K562 (cell line): Measurements from ENCODE around the gene SRI. TPM values are rescaled to one million over a fixed set of nuclear protein-coding genes. Genes with fewer than 3 reads are reported as not detected.

Source experiments
- ATAC-seq: fragments of 200-7000 bp; cut with Tn5 transposase; 3 replicates; pipeline ENCODE4 v1.9.1; 2020; ENCODE audit warnings: moderate library complexity
- BruUV-seq: library from RNA; stranded (reverse); fragments of 400-500 nt; replicated peaks from 2 replicates; lab custom pipeline; 2021; lab: Mats Ljungman, UMichigan
- CTCF ChIA-PET: fragments of 300-600 bp; formaldehyde crosslinking; extraction: SDS; loops from one replicate; lab custom pipeline; 2021; ENCODE audit warnings: low intra/inter-chr PET ratio; lab: Yijun Ruan, JAX
- POLR2A ChIA-PET: fragments of 300-600, 350-650 bp; sonication (Branson Sonifier 250); formaldehyde crosslinking; extraction: SDS; loops from one replicate; lab custom pipeline; 2021; ENCODE audit warnings: antibody characterized with exemption, inconsistent platforms; lab: Yijun Ruan, JAX
- DNase-seq, 4 experiments: peaks; one replicate each; pipeline versions ENCODE4 v3.0.0 to v3.0.0-alpha.2; 2011 to 2018; ENCODE audit warnings: low spot score in 3 of 4, mixed read lengths in 3 of 4; ENCODE audit errors: extremely low read depth in 1 of 4
- FAIRE-seq: peaks from 2 replicates; lab custom pipeline; 2011; peaks lifted over from hg19 to GRCh38; lab: Jason Lieb, UNC
- H2AFZ ChIP-seq: 2 replicates; pipeline ENCODE4 v1.6.0; 2011; ENCODE audit warnings: low read depth, low read length, control low read depth, inconsistent platforms
- H3K27ac ChIP-seq: fragments of 200-600 bp; 3 replicates; pipeline ENCODE4 v1.8.0; 2011; ENCODE audit warnings: low read depth, mild to moderate bottlenecking, control low read depth, inconsistent platforms, low read length, moderate library complexity, mixed read lengths; ENCODE audit errors: extremely low read depth
- H3K27me3 ChIP-seq, 2 experiments: fragments of 300-600 bp in 1 of 2; 2 replicates in 1 of 2; 3 replicates in 1 of 2; pipeline versions ENCODE4 v1.6.0 to v1.8.0; 2011; ENCODE audit warnings: inconsistent platforms in 2 of 2, low read length in 2 of 2, mild to moderate bottlenecking in 1 of 2, mixed read lengths in 1 of 2, moderate library complexity in 1 of 2; ENCODE audit not compliant: control insufficient read depth in 2 of 2, insufficient read depth in 2 of 2
- H3K36me3 ChIP-seq: fragments of 300-600 bp; 3 replicates; pipeline ENCODE4 v1.8.0; 2011; ENCODE audit warnings: mild to moderate bottlenecking, low read length, inconsistent platforms; ENCODE audit not compliant: control insufficient read depth, insufficient read depth
- H3K4me1 ChIP-seq, 2 experiments: fragments of 200-600 bp in 1 of 2; replicated peaks in 1 of 2; 2 replicates in 1 of 2; 3 replicates in 1 of 2; pipeline versions ENCODE4 v1.5.1 to v1.8.0; 2011; ENCODE audit warnings: inconsistent platforms in 2 of 2, low read length in 2 of 2, mild to moderate bottlenecking in 1 of 2, mixed read lengths in 1 of 2, moderate library complexity in 1 of 2; ENCODE audit not compliant: control insufficient read depth in 2 of 2, insufficient read depth in 2 of 2
- H3K4me2 ChIP-seq: 2 replicates; pipeline ENCODE4 v1.6.1; 2011; ENCODE audit warnings: low read length, control low read depth, inconsistent platforms, mixed read lengths; ENCODE audit not compliant: insufficient read depth
- H3K4me3 ChIP-seq: fragments of 200-600 bp; sonication (generic), shearing (Covaris generic); 2 replicates; pipeline ENCODE4 v1.5.1; 2016; ENCODE audit warnings: control low read depth, inconsistent platforms
- H3K79me2 ChIP-seq: fragments of 200-600 bp; 3 replicates; pipeline ENCODE4 v1.8.0; 2011; ENCODE audit warnings: low read length, inconsistent platforms; ENCODE audit not compliant: control insufficient read depth, insufficient read depth
- H3K9ac ChIP-seq, 2 experiments: 2 replicates each; pipeline versions ENCODE4 v1.6.0 to v1.6.1; 2011; ENCODE audit warnings: low read depth in 2 of 2, low read length in 2 of 2, control low read depth in 1 of 2, inconsistent platforms in 1 of 2, mild to moderate bottlenecking in 1 of 2, mixed read lengths in 1 of 2; ENCODE audit not compliant: insufficient read depth in 1 of 2
- H3K9me1 ChIP-seq: one replicate; pipeline ENCODE4 v1.6.0; 2011; ENCODE audit warnings: inconsistent platforms, mild to moderate bottlenecking, low read length, moderate library complexity; ENCODE audit not compliant: control insufficient read depth, insufficient read depth
- H3K9me3 ChIP-seq: replicated peaks from 2 replicates; pipeline ENCODE4 v1.5.1; 2011; ENCODE audit warnings: low read depth, low read length, inconsistent platforms; ENCODE audit not compliant: control insufficient read depth, insufficient read depth
- H4K20me1 ChIP-seq: replicated peaks from 2 replicates; pipeline ENCODE4 v1.6.1; 2011; ENCODE audit warnings: low read length, inconsistent platforms, mixed read lengths; ENCODE audit not compliant: control insufficient read depth, insufficient read depth
- AFF1 ChIP-seq, 2 experiments: fragments of 450-650 bp; IDR thresholded peaks; 2 replicates each; pipeline ENCODE4 v1.6.1; 2018; ENCODE audit warnings: mild to moderate bottlenecking in 2 of 2, low read depth in 1 of 2; ENCODE audit not compliant: partially characterized antibody in 2 of 2
- BRF2 ChIP-seq: IDR thresholded peaks from 3 replicates; pipeline ENCODE4 v1.6.1; 2011; ENCODE audit warnings: borderline replicate concordance, mild to moderate bottlenecking; ENCODE audit not compliant: insufficient read length, insufficient read depth
- CEBPG ChIP-seq, 3 experiments: fragments of 200-800 bp in 1 of 3; sonication (Bioruptor generic) in 1 of 3; sonication (generic) in 1 of 3; formaldehyde crosslinking in 1 of 3; IDR thresholded peaks in 2 of 3; conservative IDR thresholded peaks in 1 of 3; 2 replicates each; pipeline versions ENCODE4 v1.6.1 to v1.8.0; 2016 to 2022; ENCODE audit warnings: missing compliant biosample characterization in 2 of 3, missing genetic modification characterization in 2 of 3, mild to moderate bottlenecking in 1 of 3, missing genetic modification reagents in 1 of 3
- CREM ChIP-seq: IDR thresholded peaks from 2 replicates; pipeline ENCODE4 v1.6.1; 2014; ENCODE audit warnings: antibody characterized with exemption, low read depth
- FOXJ2 ChIP-seq: fragments of 200-800 bp; sonication (Bioruptor generic); IDR thresholded peaks from 2 replicates; pipeline ENCODE4 v1.6.1; 2016; ENCODE audit warnings: missing genetic modification characterization, missing compliant biosample characterization
- HNRNPK ChIP-seq: fragments of 200-400 bp; formaldehyde crosslinking; IDR thresholded peaks from one replicate; pipeline ENCODE4 v1.6.1; 2018; ENCODE audit warnings: mild to moderate bottlenecking, low read depth, low read length; ENCODE audit not compliant: poor library complexity, severe bottlenecking
- SFPQ ChIP-seq: fragments of 200-400 bp; formaldehyde crosslinking; IDR thresholded peaks from 2 replicates; pipeline ENCODE4 v1.6.1; 2017; ENCODE audit warnings: mild to moderate bottlenecking, low read depth, low read length, moderate library complexity
- TAF15 ChIP-seq: fragments of 200-400 bp; formaldehyde crosslinking; IDR thresholded peaks from 2 replicates; pipeline ENCODE4 v1.6.1; 2017; ENCODE audit warnings: mild to moderate bottlenecking, low read depth, low read length, moderate library complexity
- TFAP4 ChIP-seq: sonication (generic); formaldehyde crosslinking; IDR thresholded peaks from 2 replicates; pipeline ENCODE4 v1.8.0; 2022; ENCODE audit warnings: missing genetic modification reagents, mild to moderate bottlenecking, moderate library complexity, borderline replicate concordance
- TRIM28 ChIP-seq: fragments of 450-650 bp; IDR thresholded peaks from 2 replicates; pipeline ENCODE4 v1.6.1; 2017
- ZBTB7A ChIP-seq: IDR thresholded peaks from 2 replicates; pipeline ENCODE4 v1.6.1; 2011; ENCODE audit warnings: low read depth, mild to moderate bottlenecking, low read length, moderate library complexity, borderline replicate concordance; ENCODE audit not compliant: control insufficient read depth
- ZNF239 ChIP-seq: fragments of 250-450 bp; sonication (Bioruptor Pico); IDR thresholded peaks from 2 replicates; pipeline ENCODE4 v1.4.0; 2020; ENCODE audit warnings: mild to moderate bottlenecking
- ZNF3 ChIP-seq: fragments of 250-450 bp; sonication (Bioruptor Pico); IDR thresholded peaks from 2 replicates; pipeline ENCODE4 v1.5.0; 2021; ENCODE audit warnings: mild to moderate bottlenecking, moderate library complexity
- ZNF347 ChIP-seq: fragments of 450-650 bp; formaldehyde crosslinking; IDR thresholded peaks from 2 replicates; pipeline ENCODE4 v1.4.0; 2020; ENCODE audit warnings: low read depth, mild to moderate bottlenecking, moderate library complexity
- WGBS: fragments of 100-300 bp; shearing (Covaris generic); methylation state at CpG from one replicate; pipeline ENCODE4 v1.1.6; 2016; ENCODE audit warnings: low coverage, mixed read lengths; ENCODE audit not compliant: insufficient coverage; ENCODE audit errors: missing lambda C conversion rate; 5-methylcytosine and 5-hydroxymethylcytosine counted together
- in situ Hi-C: fragments of 300-500 bp; cut with MboI; formaldehyde crosslinking; loops from 4 replicates; pipeline ENCODE4 v1.15.0; 2018; ENCODE audit warnings: inconsistent platforms, mixed read lengths
- intact Hi-C: fragments of 100-400 bp; cut with micrococcal nuclease; formaldehyde crosslinking; loops from 2 replicates; pipeline ENCODE4 v1.14.2; 2022
- polyA plus RNA-seq, 8 experiments: library from polyadenylated mRNA; depleted of rRNA in 4 of 8; stranded (reverse) in 5 of 8; unstranded in 3 of 8; fragments of >200 nt; fragmentation: Nextera tagmentation in 2 of 8; fragmentation: Illumina TruSeq in 1 of 8; extraction: Ambion mirVana in 2 of 8; extraction: Trizol in 1 of 8; gene quantifications; 2 replicates each; pipeline versions ENCODE4 v1.2.1 to v1.2.3, GENCODE V29; 2011 to 2014; ENCODE audit warnings: inconsistent platforms in 1 of 8, missing spikeins in 1 of 8
- total RNA-seq, 7 experiments: library from RNA; depleted of rRNA in 6 of 7; stranded (reverse); fragments of >200 nt in 6 of 7; fragmentation: Illumina TruSeq in 2 of 7; extraction: Trizol in 2 of 7; gene quantifications; 2 replicates each; pipeline versions ENCODE4 v1.2.1 to v1.2.3, GENCODE V29; 2011 to 2021; ENCODE audit warnings: low replicate concordance in 1 of 7

The SRI gene
- total and polyA plus RNA-seq, 9 of the 15 experiments (the other 6 are each of a cell fraction or from before 2014, with no cell fraction given) = 56.4 to 158 (median 119) TPM

- H3K36me3 ChIP-seq = no peaks in the 10 kb centered on the region
- no peak overlapping the region for H3K9ac ChIP-seq
- no peaks in the 10 kb centered on the region for H3K4me1 ChIP-seq
- BruUV-seq = no TSS peak
- ChIA-PET CTCF (no interaction called here), POLR2A (interaction anchor here (1.1 kb wide), 1 partner anchor 9 kb away, joined by 3 read pairs; no protein-coding TSS in a partner anchor)
- no peak for DNase-seq
- ATAC-seq = no peak
- H3K27ac ChIP-seq = no peak overlapping the region
- H3K27me3 ChIP-seq = no peaks in the 10 kb centered on the region; a peak in 1 of 5 replicates
- H3K9me3 ChIP-seq = no peaks in the 10 kb centered on the region
- no peaks in the 10 kb centered on the region for H3K79me2 ChIP-seq
- no peak for FAIRE-seq
- H3K4me2 ChIP-seq = no peak overlapping the region
- intact Hi-C loops (no loop called here), in situ Hi-C loops (no loop called here)
- WGBS = 1% methylated on average over 5 of the region's 5 CpGs
- no peaks in the 10 kb centered on the region for H4K20me1 ChIP-seq
- no peak overlapping the region for H3K4me3 ChIP-seq
- H2AFZ ChIP-seq = no peak overlapping the region
- H3K9me1 ChIP-seq = no peaks in the 10 kb centered on the region
- TF ChIP-seq SFPQ = no peak
- TF ChIP-seq TAF15 = no peak
- TF ChIP-seq ZNF239 (CRISPR knock-in tag) = no peak
- no peak for TF ChIP-seq HNRNPK
- no peak for TF ChIP-seq BRF2
- TF ChIP-seq ZBTB7A = no peak
- TF ChIP-seq ZNF3 = no peak
- TF ChIP-seq ZNF347 (CRISPR knock-in tag) = no peak
- no peak for TF ChIP-seq FOXJ2 (tag)
- no peak for TF ChIP-seq TFAP4 (CRISPR knock-in tag)
- TF ChIP-seq TRIM28 = no peak
- TF ChIP-seq AFF1 (IDR thresholded peaks at IDR 0.05; ENCODE audit: low read depth in 1 of 2, partially characterized antibody in 2 of 2) = no peak
- no peak for TF ChIP-seq CEBPG (CRISPR knock-in tag; IDR thresholded peaks at IDR 0.05)
- TF ChIP-seq CEBPG (tag; conservative IDR thresholded peaks at IDR 0.05 in 1 of 2, IDR thresholded peaks at IDR 0.05 in 1 of 2) = no peak
- TF ChIP-seq CREM = no peak
These were observed 43.6 kb downstream of the SRI start for GRCh38 chr7:88176190-88176589.
